ENCODE measurements around the gene ZIC2. TPM values are rescaled to one million over a fixed set of nuclear protein-coding genes. Genes with fewer than 3 reads are reported as not detected.

The ZIC2 gene
- total RNA-seq, 1 donor = not detected

DNA sequence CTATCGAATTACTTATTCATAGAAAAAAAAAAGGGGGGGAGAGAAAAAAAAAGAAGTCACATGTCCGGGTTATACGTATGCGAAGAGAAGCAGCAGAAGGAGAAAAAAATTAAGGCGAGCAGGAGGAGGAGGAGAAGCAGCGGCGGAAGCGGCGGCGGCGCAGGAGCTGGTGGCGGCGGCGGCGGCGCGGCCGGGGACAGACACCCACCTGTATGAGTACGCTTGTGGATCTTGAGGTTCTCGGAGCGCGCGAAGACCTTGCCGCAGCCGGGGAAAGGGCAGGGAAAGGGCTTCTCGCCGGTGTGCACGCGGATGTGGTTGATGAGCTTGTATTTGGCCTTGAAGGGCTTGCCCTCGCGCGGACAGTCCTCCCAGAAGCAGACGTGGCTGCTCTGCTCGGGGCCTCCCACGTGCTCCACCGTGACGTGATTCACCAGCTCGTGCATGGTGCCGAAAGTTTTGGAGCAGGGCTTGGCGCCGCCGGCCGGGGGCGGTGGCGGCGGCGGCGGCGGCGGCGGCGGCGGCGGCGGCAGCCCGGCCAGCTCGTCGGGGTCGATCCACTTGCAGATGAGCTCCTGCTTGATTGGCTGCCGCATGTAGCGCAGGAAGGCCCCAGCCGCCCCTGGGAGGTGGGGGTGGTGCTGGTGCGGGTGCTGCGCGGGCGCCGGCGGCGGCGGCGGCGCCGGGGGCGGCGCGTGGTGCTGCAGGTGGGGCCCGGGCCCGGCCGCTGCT lies 11.5 kb upstream of the ZIC2 start:
- no peak overlapping the region for H2AFZ ChIP-seq (ENCODE audit: low read length)
- H3K27me3 ChIP-seq (ENCODE audit: insufficient read depth, low read length) = peaks cover 88% of the 10 kb centered on the region
- no peaks in the 10 kb centered on the region for H3K79me2 ChIP-seq (ENCODE audit: insufficient read depth, low read length)
- DNase-seq (ENCODE audit: insufficient read length, low spot score, missing footprints) = peak; percentile 90
- TF ChIP-seq, protein P1, sequence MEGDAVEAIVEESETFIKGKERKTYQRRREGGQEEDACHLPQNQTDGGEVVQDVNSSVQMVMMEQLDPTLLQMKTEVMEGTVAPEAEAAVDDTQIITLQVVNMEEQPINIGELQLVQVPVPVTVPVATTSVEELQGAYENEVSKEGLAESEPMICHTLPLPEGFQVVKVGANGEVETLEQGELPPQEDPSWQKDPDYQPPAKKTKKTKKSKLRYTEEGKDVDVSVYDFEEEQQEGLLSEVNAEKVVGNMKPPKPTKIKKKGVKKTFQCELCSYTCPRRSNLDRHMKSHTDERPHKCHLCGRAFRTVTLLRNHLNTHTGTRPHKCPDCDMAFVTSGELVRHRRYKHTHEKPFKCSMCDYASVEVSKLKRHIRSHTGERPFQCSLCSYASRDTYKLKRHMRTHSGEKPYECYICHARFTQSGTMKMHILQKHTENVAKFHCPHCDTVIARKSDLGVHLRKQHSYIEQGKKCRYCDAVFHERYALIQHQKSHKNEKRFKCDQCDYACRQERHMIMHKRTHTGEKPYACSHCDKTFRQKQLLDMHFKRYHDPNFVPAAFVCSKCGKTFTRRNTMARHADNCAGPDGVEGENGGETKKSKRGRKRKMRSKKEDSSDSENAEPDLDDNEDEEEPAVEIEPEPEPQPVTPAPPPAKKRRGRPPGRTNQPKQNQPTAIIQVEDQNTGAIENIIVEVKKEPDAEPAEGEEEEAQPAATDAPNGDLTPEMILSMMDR (IDR thresholded peaks at IDR 0.05; ENCODE audit: extremely low read depth, low read depth, low read length) = no peak
- H3K4me1 ChIP-seq (ENCODE audit: insufficient read depth, low read length) = no peaks in the 10 kb centered on the region
- no peaks in the 10 kb centered on the region for H3K9me3 ChIP-seq (ENCODE audit: low read depth, low read length)
- H3K4me2 ChIP-seq (ENCODE audit: insufficient read depth, low read length) = no peak overlapping the region
- H3K36me3 ChIP-seq (ENCODE audit: insufficient read depth, low read length) = no peaks in the 10 kb centered on the region
- no peak overlapping the region for H3K4me3 ChIP-seq (ENCODE audit: insufficient read depth, low read length)
- H3K27ac ChIP-seq (ENCODE audit: low read depth, low read length) = no peak overlapping the region
- H4K20me1 ChIP-seq (ENCODE audit: insufficient read depth, low read length) = peaks cover 2% of the 10 kb centered on the region

DNA sequence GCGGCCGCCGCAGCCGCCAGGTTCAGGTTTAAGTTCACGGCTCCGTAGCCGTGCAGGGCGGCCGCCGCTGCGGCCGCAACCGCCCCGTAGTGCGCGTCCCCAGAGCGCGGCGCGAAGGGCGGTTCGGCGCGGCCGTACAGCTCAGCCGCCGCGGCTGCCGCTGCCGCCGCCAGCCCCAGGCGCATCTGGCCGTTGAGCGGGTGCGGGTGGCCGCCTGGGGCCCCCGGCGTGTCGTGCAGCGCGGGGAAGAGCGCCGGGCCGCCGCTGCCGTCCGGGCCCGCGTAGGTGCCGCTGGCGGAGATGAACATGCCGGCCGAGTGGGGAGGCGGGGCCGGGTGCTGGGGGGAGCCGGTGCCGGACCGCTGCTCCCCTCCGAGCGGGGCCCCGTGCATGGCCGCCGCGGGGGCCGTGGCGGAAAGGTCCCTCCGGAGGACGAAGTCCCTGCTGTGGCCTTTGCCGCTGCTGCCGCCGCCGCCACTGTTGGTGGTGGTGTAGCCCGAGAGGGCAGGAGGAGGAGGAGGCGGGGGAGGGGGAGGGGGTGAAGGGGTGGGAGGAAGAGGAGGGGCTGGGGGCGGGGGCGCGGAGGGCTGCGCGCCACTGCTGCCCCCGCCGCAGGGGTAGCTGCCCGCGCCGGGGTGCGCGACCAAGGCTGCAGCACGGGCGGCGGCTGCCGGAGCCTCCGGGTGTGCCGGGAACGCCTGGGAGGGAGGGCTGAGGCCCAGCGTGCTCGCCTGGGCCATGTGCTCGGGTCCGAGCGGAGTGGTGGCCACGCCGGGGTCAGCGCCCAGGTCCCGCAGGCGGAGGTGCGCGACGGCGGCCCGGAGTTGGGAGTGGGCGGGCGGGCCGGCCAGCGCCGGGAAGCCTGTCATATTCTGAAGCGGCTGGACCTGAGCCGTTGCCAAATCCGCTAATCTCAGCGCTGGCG lies 10.7 kb upstream of the ZIC2 start:
- Histone ChIP-seq H3K4me1 (ENCODE audit: insufficient read depth, low read length) (no peaks in the 10 kb centered on the region), H3K27me3 (ENCODE audit: insufficient read depth, low read length) (peaks cover 91% of the 10 kb centered on the region), H3K79me2 (ENCODE audit: insufficient read depth, low read length) (no peaks in the 10 kb centered on the region), H3K9me3 (ENCODE audit: low read depth, low read length) (no peaks in the 10 kb centered on the region), H3K36me3 (ENCODE audit: insufficient read depth, low read length) (no peaks in the 10 kb centered on the region), H3K4me2 (ENCODE audit: insufficient read depth, low read length) (no peak overlapping the region), H3K27ac (ENCODE audit: low read depth, low read length) (no peak overlapping the region), H3K4me3 (ENCODE audit: insufficient read depth, low read length) (no peak overlapping the region), H2AFZ (ENCODE audit: low read length) (no peak overlapping the region), H4K20me1 (ENCODE audit: insufficient read depth, low read length) (peaks cover 2% of the 10 kb centered on the region)
- peak; percentile 88 for DNase-seq (ENCODE audit: insufficient read length, low spot score, missing footprints)
- TF ChIP-seq, protein P1 (IDR thresholded peaks at IDR 0.05; ENCODE audit: extremely low read depth, low read depth, low read length) = no peak

DNA sequence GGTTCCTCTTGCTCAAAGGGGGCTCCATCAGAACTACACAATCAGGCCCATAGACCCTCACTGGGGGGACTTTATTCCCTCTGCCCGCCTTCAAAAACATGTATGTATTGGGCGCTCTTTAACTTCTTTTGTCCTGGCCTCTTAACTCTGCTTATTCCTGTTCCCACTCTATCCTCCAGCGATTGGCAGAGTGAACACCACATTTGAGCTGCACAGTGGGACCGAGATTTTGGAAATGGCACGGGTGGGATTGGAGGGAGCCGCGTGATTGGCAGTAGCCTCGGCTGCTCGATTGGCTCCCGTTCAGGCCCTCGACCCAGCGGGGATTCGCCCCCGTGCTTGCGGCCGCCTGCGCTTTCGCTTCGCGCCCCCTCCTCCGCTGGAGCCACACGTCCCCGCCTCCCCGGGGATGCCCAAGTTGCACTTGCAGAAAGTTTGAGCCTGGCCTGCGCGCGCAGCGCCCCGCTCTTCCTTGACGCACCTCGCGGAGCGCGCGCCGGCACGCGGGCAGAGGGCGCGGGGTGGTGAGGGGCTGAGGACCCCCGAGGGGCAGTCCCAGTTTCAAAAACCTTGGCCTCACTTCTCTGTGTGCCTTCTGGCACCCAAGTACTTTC lies 9.9 kb upstream of the ZIC2 start, which contains the start of gene ZIC5:
ZIC5 (minus strand) TSS at position 192 of the 614 bp plus-strand sequence; CDS start at position 28, 164 bp downstream.
- TF ChIP-seq, protein P1 (IDR thresholded peaks at IDR 0.05; ENCODE audit: extremely low read depth, low read depth, low read length) = no peak
- Histone ChIP-seq H3K79me2 (ENCODE audit: insufficient read depth, low read length) (no peaks in the 10 kb centered on the region), H3K4me3 (ENCODE audit: insufficient read depth, low read length) (no peak within 1 kb of the TSS)

More for the DNA sequence above, 9.9 kb upstream of the ZIC2 start, which contains the start of gene ZIC5:
- Histone ChIP-seq H2AFZ (ENCODE audit: low read length) (no peak within 1 kb of the TSS), H3K27ac (ENCODE audit: low read depth, low read length) (no peak within 1 kb of the TSS), H3K27me3 (ENCODE audit: insufficient read depth, low read length) (peaks cover 91% of the 10 kb centered on the region), H3K9me3 (ENCODE audit: low read depth, low read length) (no peaks in the 10 kb centered on the region), H3K4me2 (ENCODE audit: insufficient read depth, low read length) (no peak within 1 kb of the TSS), H3K4me1 (ENCODE audit: insufficient read depth, low read length) (no peaks in the 10 kb centered on the region), H3K36me3 (ENCODE audit: insufficient read depth, low read length) (no peaks in the 10 kb centered on the region), H4K20me1 (ENCODE audit: insufficient read depth, low read length) (peaks cover 2% of the 10 kb centered on the region)
- peak; percentile 87 for DNase-seq (ENCODE audit: insufficient read length, low spot score, missing footprints)

All from osteoblast (primary cell).